Hepatocyte (in vitro differentiated cells): ENCODE measurements around the gene PBX3. TPM values are rescaled to one million over a fixed set of nuclear protein-coding genes. Genes with fewer than 3 reads are reported as not detected.

ENCODE experiments used
- DNase-seq: peaks from one replicate; pipeline ENCODE4 v3.0.0-alpha.2; 2016; ENCODE audit warnings: low spot score
- H2AFZ ChIP-seq: fragments of 200-600 bp; sonication (generic); 2 replicates; pipeline ENCODE4 v1.6.0; 2016; ENCODE audit warnings: antibody characterized with exemption, mild to moderate bottlenecking
- H3K27ac ChIP-seq: fragments of 200-600 bp; sonication (generic); 2 replicates; pipeline ENCODE4 v1.5.1; 2016; ENCODE audit warnings: mild to moderate bottlenecking
- H3K27me3 ChIP-seq: fragments of 200-600 bp; sonication (generic); 2 replicates; pipeline ENCODE4 v1.6.1; 2016
- H3K36me3 ChIP-seq: fragments of 200-600 bp; sonication (generic); replicated peaks from 2 replicates; pipeline ENCODE4 v1.5.1; 2016; ENCODE audit warnings: low read depth; ENCODE audit not compliant: insufficient read depth
- H3K4me1 ChIP-seq: fragments of 200-600 bp; sonication (generic); 2 replicates; pipeline ENCODE4 v1.5.1; 2016; ENCODE audit warnings: mild to moderate bottlenecking, moderate library complexity; ENCODE audit not compliant: insufficient read depth
- H3K4me2 ChIP-seq: fragments of 200-600 bp; sonication (generic); 2 replicates; pipeline ENCODE4 v1.6.0; 2016
- H3K4me3 ChIP-seq: fragments of 200-600 bp; sonication (generic); 2 replicates; pipeline ENCODE4 v1.5.1; 2016; ENCODE audit warnings: mild to moderate bottlenecking
- H3K79me2 ChIP-seq: fragments of 200-600 bp; sonication (generic); 2 replicates; pipeline ENCODE4 v1.6.0; 2017; ENCODE audit warnings: mild to moderate bottlenecking
- H3K9me2 ChIP-seq: fragments of 200-600 bp; sonication (generic); replicated peaks from 2 replicates; pipeline ENCODE4 v1.6.0; 2017; ENCODE audit warnings: mild to moderate bottlenecking; ENCODE audit not compliant: insufficient read depth
- H3K9me3 ChIP-seq: fragments of 200-600 bp; sonication (generic); 2 replicates; pipeline ENCODE4 v1.5.1; 2016; ENCODE audit warnings: low read depth, mild to moderate bottlenecking
- H4K20me1 ChIP-seq: fragments of 200-600 bp; sonication (generic); 2 replicates; pipeline ENCODE4 v1.6.0; 2016; ENCODE audit warnings: mild to moderate bottlenecking; ENCODE audit not compliant: insufficient read depth, poor library complexity, severe bottlenecking
- CTCF ChIP-seq: fragments of 200-600 bp; sonication (generic); IDR thresholded peaks from 2 replicates; pipeline ENCODE4 v1.5.1; 2016; ENCODE audit warnings: antibody characterized with exemption, mild to moderate bottlenecking; ENCODE audit not compliant: poor library complexity
- EZH2 ChIP-seq: fragments of 200-600 bp; sonication (generic); IDR thresholded peaks from 2 replicates; pipeline ENCODE4 v1.6.1; 2016; ENCODE audit warnings: antibody characterized with exemption, mild to moderate bottlenecking, borderline replicate concordance
- EZH2phosphoT487 ChIP-seq: fragments of 200-600 bp; sonication (generic); IDR thresholded peaks from one replicate; pipeline ENCODE4 v1.6.1; 2018; ENCODE audit warnings: antibody characterized with exemption, mild to moderate bottlenecking, low read depth, moderate library complexity; ENCODE audit not compliant: unreplicated experiment, severe bottlenecking
- WGBS: methylation state at CpG from one replicate; pipeline ENCODE4 v1.1.6; 2016; ENCODE audit warnings: low lambda C conversion rate; ENCODE audit errors: missing lambda C conversion rate; 5-methylcytosine and 5-hydroxymethylcytosine counted together
- polyA plus RNA-seq: library from polyadenylated mRNA; unstranded; fragments of >200 nt; fragmentation: Nextera tagmentation; extraction: Ambion mirVana; gene quantifications from 2 replicates; pipeline ENCODE4 v1.2.1, GENCODE V29; 2016
- total RNA-seq: library from RNA; depleted of rRNA; stranded (reverse); fragments of >200 nt; gene quantifications from 2 replicates; pipeline ENCODE4 v1.2.3, GENCODE V29; 2014

Gene PBX3
- total and polyA plus RNA-seq, 2 experiments from 2014 or later: 15.9 to 23.3 TPM

DNA sequence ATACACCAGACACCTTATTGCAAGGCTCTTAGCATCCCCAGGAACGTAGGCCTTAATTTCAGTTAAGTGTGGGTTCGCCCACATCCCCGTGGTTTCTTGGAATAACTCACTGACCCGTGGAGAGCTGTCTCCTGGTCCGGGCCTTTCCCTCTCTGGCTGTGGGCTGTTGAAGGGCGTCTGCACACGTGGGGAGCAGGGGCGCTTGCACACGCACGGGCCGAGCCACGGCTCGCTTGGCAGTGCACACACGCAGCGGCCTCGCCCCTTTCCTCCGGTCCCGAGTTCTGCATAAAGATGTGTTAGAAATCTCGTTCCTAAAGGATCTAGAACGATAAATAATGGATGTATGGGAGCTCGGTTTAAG lies 141.9 kb downstream of the PBX3 start:
- H3K9me3 ChIP-seq: no peaks in the 10 kb centered on the region
- no peaks in the 10 kb centered on the region for H4K20me1 ChIP-seq
- H2AFZ ChIP-seq: peak overlapping the region; percentile 79
- no peaks in the 10 kb centered on the region for H3K36me3 ChIP-seq
- peaks cover 6% of the 10 kb centered on the region for H3K27me3 ChIP-seq
- WGBS: 23% methylated on average over 21 of the region's 21 CpGs
- peaks cover 17% of the 10 kb centered on the region for H3K4me1 ChIP-seq
- peak overlapping the region; percentile 25 for H3K27ac ChIP-seq
- H3K79me2 ChIP-seq: peaks cover 13% of the 10 kb centered on the region
- no peaks in the 10 kb centered on the region for H3K9me2 ChIP-seq
- DNase-seq: peak; percentile 18
- H3K4me3 ChIP-seq: peak overlapping the region; percentile 63
- TF ChIP-seq EZH2phosphoT487 (no peak), CTCF (no peak), EZH2 (no peak)
- peak overlapping the region; percentile 92 for H3K4me2 ChIP-seq

DNA sequence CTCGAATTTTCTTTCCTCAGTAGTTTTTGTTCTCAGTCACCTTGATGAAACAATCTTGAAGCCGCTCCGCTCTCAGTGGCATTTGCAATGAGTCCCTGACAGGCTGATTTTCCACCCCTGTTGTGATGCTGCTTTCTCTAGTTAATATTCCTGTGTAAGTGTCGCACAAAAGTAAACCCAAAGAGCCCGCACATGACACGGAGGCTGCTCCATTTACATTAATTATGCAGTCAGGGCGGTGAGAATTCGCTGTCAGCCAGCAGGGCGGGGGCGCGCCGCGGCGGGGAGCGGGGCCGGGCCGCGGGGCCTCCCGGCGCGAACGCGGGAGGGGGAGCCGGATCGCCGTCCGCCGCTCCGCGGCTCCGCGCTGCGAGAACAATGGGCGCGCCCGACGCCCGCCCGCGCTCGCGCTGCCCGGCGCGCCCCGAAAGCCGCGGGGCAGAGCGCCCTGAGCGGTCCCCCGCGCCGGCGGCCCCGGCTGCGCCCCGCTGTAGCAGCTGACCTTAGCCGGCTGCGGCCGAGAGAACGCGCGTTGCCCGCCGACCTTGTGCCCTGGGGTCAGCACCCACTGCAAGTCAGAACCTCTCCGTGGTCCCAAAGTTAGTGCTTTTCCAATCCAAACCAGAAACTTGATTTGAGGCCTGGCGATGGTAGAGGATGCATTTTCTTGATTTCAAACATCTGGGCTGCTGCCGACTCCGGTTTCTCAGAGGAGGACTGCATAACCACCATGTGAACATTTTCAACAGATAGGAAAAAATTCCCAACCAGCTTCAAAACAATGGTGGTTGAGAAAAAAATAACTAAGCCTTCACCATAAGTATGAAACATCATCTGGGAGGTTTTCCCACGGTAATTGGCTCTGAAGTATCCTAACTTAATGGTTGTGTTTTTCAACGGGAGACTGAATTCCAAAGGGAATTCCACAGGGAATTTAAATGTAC lies 142.6 kb downstream of the PBX3 start:
- no peaks in the 10 kb centered on the region for H4K20me1 ChIP-seq
- no peaks in the 10 kb centered on the region for H3K36me3 ChIP-seq
- H3K4me1 ChIP-seq: peaks cover 17% of the 10 kb centered on the region
- peaks cover 13% of the 10 kb centered on the region for H3K79me2 ChIP-seq
- peaks cover 6% of the 10 kb centered on the region for H3K27me3 ChIP-seq
- WGBS: 6% methylated on average over 32 of the region's 71 CpGs
- no peaks in the 10 kb centered on the region for H3K9me2 ChIP-seq
- no peak for TF ChIP-seq CTCF
- no peak for TF ChIP-seq EZH2
- peak overlapping the region; percentile 92 for H3K4me2 ChIP-seq
- H3K27ac ChIP-seq: peak overlapping the region; percentile 25
- no peaks in the 10 kb centered on the region for H3K9me3 ChIP-seq
- H3K4me3 ChIP-seq: peak overlapping the region; percentile 63
- peak overlapping the region; percentile 79 for H2AFZ ChIP-seq
- peak; percentile 47 for DNase-seq

DNA sequence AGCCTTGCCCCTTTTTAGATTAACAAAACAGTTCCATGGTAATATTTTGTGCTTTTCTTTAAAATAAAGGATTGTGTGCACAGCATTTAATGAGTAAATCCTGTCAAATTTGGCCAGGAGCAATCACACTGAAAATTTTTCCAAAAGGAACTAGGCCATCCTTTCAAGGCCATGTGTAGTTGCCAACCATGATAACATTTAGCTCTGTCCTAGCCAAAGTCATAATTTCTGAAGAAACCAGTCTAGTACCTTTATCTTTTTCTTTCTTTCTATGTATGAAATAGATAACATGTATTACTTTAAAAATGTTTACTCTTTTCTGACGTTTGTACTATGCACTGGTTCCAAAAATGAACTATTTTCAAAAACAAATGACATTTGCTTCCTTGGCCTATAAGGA lies 143.7 kb downstream of the PBX3 start:
- Histone ChIP-seq H4K20me1 (no peaks in the 10 kb centered on the region), H3K4me1 (peaks cover 17% of the 10 kb centered on the region), H3K9me3 (no peaks in the 10 kb centered on the region), H3K4me2 (peak overlapping the region; percentile 92), H2AFZ (no peak overlapping the region), H3K27me3 (peaks cover 6% of the 10 kb centered on the region), H3K4me3 (peak overlapping the region; percentile 12), H3K9me2 (no peaks in the 10 kb centered on the region), H3K27ac (no peak overlapping the region), H3K36me3 (no peaks in the 10 kb centered on the region), H3K79me2 (peaks cover 13% of the 10 kb centered on the region)
- WGBS: 60% methylated on average over 1 of the region's 1 CpG
- no peak for DNase-seq
- no peak for TF ChIP-seq EZH2phosphoT487
- TF ChIP-seq EZH2: no peak
- TF ChIP-seq CTCF: no peak
